Measurements from ENCODE around the gene HS3ST3B1.

DNA sequence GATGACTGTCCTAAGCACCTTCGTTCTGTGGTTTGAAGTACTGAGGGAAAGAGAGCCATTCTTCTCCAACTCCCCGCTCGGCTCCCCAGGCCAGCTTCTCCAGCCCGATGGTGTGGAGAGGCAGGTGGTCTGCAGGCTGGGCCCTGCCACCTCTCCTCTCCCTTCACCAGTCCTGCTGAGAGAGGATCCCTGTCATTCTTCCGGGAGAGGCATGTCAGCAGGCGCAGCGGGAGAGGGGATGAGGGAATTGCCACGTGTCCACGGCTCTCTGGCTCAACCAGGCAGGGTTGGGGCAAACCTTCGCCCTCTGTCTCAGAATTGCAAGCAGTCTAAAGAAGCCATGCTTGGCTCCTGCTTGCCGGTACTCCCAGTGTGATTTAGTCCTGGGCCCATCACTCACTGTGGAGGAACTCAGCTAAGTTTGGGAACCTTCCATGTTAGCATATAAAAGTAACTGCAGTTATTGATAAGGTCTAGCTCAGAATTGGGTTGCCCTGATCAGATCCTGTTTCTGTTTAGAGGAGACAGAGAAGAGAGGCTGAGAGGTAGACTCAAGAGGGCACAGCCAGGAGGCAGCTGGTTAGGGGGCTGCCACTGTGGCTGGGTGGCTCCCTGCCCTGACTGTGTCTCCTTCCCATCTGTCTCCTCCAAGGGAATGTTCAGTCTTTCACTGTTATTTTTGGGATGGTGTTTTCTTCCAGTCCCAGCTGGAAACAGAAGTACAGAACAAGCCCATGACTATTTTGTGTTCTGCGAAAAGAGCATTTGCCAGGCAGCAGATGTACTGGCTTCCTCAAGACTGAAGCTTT lies 17.4 kb downstream of the HS3ST3B1 start:
- TF ChIP-seq CEBPB (IDR thresholded peaks at IDR 0.05; ENCODE audit: low read depth) (no peak), SP1 (IDR thresholded peaks at IDR 0.05; ENCODE audit: low read depth) (no peak), CTCF (IDR thresholded peaks at IDR 0.05 in 2 of 3, conservative IDR thresholded peaks at IDR 0.05 in 1 of 3; ENCODE audit: borderline replicate concordance in 1 of 3, insufficient read depth in 1 of 3, low read depth in 2 of 3, low read length in 2 of 3) (no peak), POLR2AphosphoS5 (IDR thresholded peaks at IDR 0.05; ENCODE audit: low read depth, low read length) (no peak), RAD21 (IDR thresholded peaks at IDR 0.05; ENCODE audit: low read depth) (no peak), ZFX (IDR thresholded peaks at IDR 0.05) (no peak), EZH2 (IDR thresholded peaks at IDR 0.05) (no peak), SRF (IDR thresholded peaks at IDR 0.05; ENCODE audit: low read depth) (no peak), YY1 (IDR thresholded peaks at IDR 0.05; ENCODE audit: extremely low read depth, insufficient replicate concordance, low read depth, low read length) (no peak), TCF7L2 (IDR thresholded peaks at IDR 0.05; ENCODE audit: borderline replicate concordance, extremely low read depth, insufficient read depth, insufficient read length) (no peak)
- TF ChIP-seq, protein P1, sequence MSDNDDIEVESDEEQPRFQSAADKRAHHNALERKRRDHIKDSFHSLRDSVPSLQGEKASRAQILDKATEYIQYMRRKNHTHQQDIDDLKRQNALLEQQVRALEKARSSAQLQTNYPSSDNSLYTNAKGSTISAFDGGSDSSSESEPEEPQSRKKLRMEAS (IDR thresholded peaks at IDR 0.05), result no peak
- TF ChIP-seq, protein P2, sequence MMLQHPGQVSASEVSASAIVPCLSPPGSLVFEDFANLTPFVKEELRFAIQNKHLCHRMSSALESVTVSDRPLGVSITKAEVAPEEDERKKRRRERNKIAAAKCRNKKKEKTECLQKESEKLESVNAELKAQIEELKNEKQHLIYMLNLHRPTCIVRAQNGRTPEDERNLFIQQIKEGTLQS (IDR thresholded peaks at IDR 0.05), result no peak
